HG03095 (cell line): ENCODE results near the gene RPS6KA1.

Source experiments
- ATAC-seq: cut with Tn5 transposase; IDR thresholded peaks from one replicate; pipeline ENCODE4 v1.9.1; 2021; ENCODE audit warnings: moderate library complexity; ENCODE audit not compliant: unreplicated experiment

The RPS6KA1 gene

DNA sequence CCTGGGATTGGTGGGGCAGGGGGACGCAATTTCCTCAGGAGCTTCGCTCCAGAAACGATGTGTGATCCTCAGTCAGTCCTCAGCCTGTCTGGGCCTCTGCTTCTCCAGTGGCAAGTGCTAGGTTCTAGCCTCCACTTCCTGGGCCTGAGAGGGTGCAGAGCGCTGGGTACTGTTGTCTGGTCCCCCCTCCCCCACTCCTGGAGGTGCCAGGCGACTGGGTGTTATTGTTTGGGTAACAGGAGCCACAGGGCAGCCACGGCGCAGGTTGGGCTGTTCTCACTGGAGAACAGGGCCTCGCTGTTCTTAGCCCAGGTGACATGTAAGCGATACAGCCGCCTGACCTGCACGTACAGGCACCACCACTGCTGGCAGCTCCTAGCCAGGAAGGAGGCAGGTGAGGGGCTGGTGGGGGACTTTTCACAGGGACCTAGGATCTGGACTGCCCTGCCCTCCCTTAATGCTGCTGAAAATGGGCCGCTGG, 2.1 kb downstream of the RPS6KA1 start:
- ATAC-seq, result no peak

DNA sequence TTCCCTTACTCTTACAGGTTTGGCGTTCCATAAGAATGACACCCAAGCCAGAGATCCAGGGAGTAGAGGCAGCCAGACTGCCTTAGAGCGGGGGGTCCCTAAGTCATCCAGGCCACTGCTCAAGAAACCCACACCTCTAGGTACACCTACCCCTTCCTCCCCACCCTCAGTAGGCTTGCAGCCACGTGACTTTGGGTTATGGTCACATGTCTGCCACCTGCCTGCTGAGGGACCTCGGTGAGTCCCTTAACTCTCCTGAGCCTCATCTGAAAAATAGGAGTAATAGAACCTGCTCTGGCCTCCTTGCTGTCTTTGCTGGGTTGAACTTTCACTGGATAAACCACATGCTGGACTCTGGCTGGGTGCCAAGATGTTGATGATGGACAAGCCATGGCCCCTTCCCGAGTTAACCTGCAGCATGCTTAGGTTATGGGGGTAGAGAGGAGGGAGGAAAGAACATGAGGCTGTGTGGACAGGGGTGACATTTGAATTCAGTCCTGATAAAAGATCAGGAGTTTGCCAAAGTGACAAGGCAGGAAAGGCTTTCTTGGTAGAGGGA, 4.5 kb downstream of the RPS6KA1 start:
- ATAC-seq, result no peak

DNA sequence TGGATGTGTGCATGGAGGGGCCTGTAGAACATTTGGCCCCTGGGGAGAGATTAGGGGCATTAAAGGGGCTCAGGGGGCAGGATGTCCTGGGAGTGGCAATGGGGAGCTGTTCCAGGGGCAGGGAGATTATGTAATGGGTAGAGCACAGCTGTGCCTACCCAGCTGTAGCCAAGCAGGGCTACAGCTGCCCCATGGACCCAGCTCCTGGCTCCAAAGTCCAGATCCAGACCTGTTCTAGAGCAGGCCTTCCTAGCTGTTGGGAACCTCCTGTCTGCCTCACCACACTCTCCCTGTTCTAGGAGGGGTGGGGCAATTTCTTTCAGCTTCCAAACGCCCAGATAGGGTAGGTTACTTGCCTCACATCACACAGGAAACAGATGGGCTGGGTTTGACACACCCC, 5.6 kb downstream of the RPS6KA1 start:
- ATAC-seq, result no peak

DNA sequence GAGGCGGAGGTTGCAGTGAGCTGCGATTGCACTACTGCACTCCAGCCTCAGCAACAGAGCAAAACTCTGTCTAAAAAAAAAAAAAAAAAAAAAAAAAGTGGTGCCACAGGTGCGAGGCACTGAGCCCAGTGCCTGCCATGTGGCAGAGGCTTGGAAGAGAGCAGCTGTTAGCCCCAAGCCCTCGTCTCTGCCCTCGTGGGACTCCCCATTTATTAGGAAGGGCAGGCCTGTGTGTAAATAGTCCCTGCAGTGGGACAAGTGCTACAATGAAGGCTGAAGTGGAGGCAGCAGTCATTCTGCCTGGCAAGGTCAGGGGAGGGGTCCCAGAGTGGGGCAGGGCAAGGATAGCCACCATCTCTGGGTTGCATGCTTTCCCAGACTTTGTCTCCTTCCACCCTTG, 6.5 kb downstream of the RPS6KA1 start:
- no peak for ATAC-seq

DNA sequence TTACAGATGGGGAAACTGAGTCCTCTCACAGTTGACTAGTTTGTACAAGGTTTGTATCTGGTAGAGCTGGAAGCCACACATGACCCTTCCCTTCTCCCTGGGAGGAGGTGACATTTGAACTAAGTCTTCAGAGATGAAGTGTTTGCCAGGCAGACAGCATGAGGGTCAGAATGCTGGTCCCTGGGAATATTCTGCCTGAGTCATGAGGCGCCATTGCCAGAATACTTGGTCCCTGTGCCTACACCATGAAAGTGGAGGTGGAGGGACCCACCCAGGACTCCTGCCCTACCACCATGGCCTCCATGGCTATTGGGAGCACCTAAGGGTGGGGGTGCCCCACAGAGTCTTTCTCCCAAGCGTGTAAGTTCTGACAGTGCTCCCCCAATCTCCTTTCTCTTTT, 7.0 kb downstream of the RPS6KA1 start:
- ATAC-seq, result no peak

DNA sequence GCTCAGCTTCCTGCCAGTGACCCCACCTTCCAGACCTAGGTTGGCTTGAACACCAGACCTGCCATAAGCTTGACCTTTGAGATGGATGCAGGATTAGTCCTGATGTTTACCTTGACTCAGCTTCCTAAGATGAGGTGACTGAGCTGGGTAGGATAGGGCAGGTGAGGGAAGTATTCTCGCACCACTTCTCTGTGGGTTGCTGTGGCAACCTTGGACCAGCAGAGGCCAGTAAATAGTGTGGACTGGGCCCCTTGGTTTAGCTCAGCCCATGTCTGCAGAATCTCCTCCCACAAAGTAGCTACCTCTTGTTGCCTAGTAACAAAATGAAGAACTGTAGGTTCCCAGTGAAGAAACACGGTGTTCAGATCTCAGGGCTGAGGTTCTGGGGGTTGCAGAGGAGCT, 8.4 kb downstream of the RPS6KA1 start:
- ATAC-seq, result no peak

DNA sequence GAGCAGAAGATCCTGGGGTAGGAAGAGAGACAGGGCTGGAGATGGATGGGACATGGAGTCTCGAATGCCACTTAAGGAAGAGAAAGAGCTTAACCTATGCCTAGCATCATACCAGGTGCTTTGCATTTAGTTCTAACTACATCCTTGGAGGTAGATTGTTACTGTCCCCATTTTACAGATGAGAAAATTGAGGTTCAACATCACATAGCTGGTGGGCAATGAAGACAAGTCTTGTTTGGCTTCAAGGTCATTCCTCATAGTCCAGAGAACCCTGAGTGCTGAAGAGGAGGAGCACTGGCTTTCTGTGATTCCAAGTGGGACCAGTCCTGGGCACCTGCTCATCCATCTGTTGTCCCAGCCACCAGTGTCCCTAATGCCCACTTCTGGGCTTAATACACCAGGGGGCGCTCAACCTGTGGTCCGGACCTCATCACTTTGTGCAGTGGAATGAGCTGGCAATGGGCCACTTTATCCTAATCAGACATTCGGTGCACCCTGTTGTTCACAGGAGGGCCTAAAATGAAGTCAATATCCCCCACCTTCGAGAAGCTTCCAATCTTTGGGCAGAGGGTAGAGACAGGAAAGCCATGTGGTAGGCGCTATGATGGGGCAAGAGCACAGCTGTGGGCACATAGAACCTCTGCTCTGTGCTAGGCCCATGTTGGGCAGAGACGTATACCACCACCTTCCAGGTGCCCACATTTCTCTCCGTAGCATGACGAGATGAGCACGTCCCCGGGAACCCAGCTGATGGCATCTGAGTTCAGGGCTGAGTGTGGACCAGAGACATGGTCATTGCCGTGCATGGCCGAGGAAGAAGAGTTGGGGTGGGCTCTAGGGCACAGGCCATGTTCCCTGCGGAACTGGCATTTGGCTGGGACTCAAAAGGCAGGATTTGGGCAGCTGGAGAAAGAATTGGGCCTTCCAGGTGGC, 9.2 kb downstream of the RPS6KA1 start:
- no peak for ATAC-seq

DNA sequence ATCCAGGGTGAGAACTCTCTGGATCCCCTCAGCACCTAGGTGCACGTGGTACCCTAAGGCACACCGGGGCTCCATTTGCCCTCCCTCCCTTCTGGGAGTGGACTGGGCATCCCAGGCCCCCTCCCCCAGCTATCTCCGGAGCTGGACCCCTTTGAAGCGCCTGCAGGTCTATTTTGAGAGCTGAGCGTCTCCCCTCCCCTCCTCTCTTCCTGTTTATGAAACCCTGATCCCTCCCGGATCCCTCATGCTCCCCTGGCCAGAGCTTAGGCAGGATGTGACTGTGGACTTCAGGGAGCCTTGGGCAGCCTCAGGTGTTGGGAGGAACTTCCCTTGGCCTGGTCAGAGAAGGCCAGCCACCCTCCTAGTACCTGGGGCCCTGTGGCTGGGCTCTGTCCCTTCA, 10.2 kb downstream of the RPS6KA1 start:
- no peak for ATAC-seq

DNA sequence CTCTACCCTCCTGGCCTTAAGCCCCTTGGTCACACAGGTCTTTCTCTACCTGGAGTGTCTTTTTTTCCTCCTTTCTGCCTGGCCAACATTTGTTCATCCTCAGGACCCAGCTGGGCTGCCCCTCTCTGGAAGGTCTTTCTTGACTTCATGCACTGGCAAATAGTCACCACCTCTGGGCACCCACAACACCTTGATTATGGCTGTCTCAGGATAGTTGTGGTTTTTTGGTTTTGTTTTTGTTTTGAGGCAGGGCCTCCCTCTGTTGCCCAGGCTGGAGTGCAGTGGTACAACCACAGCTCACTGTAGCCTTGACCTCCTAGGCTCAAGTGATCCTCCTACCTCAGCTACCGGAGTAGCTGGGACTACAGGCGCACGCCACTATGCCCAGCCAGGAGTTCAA, 10.8 kb downstream of the RPS6KA1 start:
- ATAC-seq, result no peak

DNA sequence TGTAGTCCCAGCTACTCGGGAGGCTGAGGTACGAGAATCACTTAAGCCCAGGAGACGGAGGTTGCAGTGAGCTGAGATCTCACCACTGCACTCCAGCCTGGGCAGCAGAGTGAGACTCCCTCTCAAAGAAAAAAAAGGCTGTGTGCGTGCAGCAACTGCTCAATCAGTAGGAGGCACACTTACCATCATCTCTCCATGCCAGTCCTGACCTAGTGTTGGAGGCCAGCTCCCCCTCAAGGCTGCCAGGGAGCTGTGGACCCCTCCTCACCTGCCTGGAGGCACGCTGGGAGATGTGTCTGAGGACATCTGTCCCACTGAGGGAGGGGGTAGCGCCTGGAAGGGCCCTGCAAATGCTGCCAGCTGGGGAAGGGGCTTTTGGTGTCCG, 11.9 kb downstream of the RPS6KA1 start:
- peak; percentile 1 for ATAC-seq

DNA sequence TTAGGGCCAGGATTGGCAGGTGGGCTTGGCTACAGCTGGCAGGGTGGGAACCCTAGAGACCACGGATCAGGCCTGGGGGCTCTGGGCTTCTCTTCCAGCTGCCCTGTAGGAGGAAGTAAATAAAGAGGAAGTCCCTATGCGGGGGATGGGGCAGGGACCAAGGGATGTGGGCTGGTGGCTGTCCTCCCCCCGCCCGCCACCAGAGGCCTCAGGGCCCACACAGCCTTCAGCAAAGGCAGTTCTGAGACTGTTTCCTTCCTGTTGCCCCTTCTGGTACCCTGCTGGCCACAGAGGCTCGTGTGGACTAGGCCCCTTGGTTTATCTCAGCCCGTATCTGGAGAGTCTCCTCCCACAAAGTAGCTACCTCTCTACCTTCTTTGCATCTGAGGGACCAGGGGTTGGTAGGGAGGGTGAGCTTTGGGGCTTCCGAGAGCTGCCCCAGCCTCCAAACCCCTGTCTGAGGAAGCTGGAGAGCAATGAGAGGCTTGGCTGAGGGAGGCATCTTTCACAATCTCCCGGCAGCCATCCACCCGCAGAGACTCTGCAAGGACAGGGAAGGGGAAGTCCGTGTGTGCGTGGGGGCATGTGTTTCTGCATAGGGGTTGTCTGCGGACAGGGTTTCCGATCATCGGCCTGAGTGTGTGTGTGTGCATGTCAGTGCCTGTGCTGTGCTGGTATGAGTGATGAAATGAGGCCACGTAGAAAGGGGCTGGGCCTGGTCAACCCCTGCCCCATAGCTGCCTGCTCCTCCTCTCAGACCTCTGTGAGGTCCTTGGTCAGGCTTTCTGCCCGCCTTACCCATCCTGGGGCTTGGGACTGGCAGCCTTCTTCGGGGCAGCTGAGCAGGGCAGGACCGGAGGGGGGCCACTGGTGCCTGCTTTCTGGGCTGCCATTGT, 12.5 kb downstream of the RPS6KA1 start:
- peak; percentile 43 for ATAC-seq

DNA sequence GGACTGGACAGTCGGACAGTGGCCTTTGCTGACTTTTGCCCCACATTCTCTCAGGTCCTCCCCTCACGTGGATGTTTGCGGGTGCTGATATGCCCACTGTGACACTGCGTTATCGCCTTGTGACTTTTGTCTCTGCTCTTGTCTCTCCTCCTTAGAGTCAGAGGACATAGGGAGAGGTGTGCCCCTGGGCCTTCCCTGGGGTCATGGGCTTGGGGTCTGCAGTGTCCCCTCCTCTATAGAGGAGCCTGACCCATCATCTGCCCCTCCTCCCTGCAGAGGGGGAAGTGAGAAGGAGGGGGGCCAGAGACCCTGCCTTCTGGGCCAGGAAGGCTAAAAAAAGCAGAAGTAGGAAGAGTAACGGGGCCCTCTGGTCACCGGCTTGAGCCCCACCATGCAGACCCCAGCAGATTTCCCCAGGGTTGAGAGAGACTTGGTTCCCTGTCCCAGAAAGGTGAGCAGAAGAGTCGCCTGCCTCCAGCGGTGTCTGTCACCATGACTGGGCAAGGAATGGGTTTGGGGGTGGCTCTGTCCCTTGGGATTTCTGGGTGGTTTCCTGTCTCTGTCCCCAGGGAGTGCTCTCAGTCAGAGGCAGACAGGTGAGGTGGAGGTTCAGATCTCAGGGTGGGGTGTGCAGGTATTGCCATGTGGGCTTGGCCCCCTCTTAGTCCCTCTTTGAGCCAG, 13.3 kb downstream of the RPS6KA1 start:
- ATAC-seq, result no peak

DNA sequence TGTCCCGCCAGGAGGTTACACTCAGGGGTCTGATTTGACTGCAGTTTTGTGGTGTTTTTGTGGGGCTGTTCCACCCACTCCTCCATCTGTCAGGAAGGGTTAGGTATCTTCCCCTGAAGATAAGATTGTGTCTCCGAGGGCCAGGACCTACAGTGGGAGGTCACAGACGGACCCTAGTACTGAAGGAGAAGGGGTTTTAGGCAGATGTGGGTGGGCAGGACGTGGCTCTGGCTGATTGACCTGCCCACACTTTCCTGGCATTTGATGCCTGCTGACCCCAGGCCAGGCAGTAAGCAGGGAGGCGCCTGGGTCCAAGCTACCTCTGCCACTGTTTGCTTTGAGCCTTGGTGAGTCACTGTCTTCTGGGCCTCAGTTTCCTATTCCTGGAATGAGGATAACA, 13.9 kb downstream of the RPS6KA1 start:
- no peak for ATAC-seq

DNA sequence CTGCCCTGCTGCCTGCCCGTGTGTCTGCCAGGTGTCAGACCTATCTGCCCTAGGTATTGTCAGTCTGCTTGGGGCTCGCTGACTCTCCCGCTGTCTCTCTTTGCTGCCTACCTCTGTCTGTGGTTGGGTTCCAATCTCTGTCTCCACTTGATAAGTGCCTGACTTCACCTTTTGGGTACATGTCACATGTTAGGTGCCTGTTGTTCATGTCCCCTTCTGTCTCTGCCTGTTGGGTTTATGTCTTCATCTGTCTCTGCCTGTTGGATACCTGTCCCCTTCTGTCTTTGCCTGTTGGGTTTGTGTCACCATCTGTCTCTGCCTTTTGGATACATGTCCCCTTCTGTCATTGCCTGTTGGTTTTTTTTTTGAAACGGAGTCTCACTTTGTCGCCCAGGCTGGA, 14.6 kb downstream of the RPS6KA1 start:
- ATAC-seq, result no peak

DNA sequence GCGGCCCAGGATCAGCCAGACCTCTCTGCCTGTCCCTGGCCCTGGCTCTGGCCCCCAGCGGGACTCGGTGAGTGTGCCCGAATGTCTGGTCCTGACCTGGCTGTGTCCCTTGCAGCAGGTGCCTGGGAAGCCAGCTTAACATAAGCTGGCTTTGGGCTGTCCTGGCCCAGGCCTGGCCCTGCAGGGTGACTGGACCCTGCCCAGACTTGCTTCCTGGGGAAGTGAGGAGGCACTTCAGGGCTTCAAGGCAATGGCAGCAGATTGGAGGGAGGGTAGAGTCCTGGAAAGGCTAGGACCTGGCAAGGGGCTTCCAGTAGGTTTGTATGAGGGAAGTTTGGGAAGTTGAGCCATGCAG, 16.4 kb downstream of the RPS6KA1 start:
- ATAC-seq, result no peak

DNA sequence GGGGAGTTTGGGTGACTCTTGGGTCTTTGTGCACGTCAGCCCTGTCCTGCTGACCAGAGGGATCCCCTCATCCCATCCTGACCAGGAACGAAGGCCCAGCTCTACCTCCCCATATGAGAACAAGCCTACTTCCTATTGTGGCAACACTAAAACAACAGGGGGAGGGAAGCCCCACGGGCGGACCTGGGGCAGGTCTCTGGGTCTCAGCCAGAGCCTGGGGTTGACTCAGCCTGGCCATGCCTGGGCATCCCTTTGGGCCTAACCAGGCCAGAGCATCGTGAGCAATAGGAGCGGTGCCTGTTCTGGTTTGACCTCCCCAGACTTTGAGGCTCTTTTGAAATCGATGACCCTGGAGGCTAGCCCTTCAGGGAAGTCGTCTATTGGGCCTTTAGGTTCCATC, 16.8 kb downstream of the RPS6KA1 start:
- ATAC-seq, result no peak

DNA sequence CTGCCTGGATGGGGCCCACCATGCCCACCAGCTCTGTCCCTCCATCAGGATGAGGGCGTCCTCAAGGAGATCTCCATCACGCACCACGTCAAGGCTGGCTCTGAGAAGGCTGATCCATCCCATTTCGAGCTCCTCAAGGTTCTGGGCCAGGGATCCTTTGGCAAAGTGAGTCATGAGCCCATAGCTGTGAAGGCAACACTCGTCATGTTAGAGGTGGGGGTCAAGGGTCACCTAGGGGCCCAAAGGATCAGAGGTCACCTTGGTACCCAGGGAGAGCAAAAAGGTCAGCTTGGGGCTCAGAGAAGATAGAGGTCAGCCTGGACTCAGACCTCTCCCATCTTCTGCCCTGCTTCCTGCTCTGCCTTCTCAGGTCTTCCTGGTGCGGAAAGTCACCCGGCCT, 17.3 kb downstream of the RPS6KA1 start:
- ATAC-seq, result no peak

DNA sequence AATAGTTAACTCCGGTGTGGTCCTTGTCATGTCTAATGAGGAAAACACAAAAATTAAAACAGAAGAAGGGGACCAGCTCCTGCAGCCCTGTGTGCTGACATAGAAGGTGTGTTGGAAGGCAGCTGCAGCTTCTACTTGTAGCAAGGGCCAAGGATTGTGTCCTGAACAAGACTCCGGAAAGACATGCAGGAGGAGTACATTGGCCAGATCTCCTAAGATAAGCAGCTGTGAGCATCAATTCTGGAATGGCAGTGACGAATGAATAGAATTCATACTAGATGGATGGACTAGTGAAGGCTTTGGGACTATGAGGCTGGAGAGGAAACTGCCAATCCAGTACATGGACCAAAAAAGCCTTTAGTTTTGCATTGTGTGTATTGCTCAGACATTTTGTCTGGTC, 19.3 kb downstream of the RPS6KA1 start:
- ATAC-seq, result no peak

DNA sequence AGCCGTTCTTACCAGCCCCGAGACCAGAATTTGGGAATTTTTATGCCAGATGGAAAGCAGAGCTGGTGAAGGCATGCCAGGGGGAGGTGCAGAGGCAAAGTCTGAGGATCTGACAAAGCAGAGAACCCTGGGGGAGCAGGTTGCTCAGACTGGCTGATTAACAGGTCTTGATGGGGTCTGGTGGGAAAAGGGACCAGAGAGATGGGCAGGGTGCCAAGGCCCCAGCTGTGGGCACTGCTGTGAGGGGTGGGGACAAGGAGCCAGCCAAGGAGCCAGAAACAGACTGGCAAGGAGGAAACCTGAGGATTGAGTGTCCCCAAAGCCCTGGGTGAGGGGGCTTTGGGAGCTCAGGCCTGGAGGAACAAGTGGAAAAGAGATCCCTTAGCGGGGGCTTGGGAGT, 21.4 kb downstream of the RPS6KA1 start:
- ATAC-seq, result no peak

DNA sequence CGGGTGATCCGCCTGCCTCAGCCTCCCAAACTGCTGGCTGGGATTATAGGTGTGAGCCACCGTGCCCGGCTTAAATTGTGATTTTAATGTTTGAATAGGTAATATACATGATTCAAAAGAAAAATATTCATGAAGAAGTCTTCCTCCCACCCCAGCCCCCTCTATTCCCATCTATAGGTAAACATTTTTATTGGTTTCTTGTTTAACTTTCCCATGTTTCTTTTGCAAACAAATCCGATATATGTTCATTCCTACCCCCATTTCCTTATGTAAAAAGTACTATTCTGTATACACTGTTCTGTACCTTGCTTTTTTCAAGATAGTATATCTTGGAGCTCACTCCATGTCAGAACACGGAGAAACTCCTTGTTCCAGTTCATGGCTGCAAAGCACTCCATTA, 23.2 kb downstream of the RPS6KA1 start:
- ATAC-seq, result no peak
